Measurements from ENCODE around the gene PGS1.
"Not testable (repeated sequence)": the region's sequence is repeated elsewhere in the genome, so short reads cannot be mapped to it uniquely, and the experiment has no call there.

Gene PGS1

DNA sequence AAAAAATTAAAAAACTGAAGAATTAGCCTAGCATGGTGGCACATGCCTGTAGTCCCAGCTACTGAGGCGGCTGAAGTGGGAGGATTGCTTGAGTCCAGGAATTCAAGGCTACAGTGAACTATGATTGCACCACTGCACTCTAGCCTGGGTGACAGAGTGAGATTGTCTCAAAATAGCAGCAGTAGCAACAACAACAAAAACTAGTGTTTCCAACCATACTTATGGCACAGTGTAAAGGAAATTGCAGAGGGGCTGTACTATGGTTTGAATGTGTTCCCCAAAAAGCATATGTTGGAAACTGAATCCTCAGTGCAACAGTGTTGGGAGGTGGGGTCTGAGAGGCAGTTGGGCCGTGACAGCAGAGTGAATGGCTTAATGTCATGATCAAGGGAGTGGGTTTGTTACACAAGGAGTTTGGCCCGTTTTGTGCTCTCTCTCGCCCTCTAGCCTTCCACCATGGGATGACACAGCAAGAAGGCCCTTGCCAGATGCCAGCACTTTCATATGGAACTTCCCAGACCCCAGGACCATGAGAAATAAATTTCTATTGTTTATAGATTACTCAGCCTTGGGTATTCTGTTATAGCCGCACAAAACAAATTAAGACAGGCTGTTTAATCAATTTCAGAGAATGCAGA lies 70.0 kb downstream of the PGS1 start:
- DNase-seq (ENCODE audit: low read depth in 2 of 2), result no peak

DNA sequence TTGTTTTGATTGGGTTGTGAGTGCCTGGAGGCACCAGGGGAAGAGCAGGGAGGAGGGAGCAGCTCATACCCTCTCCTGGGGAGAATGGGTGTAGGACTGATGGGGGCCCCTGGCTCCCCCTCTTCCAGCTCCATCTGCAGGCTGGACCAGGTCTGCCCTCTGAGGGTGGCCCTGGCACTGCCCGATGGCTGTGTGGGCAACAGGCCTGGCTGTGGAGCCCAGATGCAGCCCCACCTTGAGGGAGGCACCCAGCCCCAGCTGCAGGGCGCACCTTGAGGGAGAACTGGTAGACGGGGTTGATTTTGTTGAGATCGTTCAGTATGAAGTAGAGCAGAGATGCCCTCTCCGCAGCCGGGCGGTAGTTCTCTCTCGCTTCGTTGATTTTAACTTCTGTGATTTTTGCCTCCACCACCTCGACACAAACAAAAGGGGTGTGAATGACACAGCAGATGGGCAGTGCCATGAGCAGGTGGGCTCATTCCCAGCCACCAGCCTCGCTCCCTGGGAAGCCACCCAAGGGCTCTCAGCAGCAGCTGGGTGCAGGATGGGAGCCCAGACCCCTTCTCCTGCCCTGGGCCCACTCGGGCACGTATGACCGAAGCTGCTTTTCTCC lies 71.6 kb downstream of the PGS1 start:
- DNase-seq (ENCODE audit: low read depth in 2 of 2), result no peak

DNA sequence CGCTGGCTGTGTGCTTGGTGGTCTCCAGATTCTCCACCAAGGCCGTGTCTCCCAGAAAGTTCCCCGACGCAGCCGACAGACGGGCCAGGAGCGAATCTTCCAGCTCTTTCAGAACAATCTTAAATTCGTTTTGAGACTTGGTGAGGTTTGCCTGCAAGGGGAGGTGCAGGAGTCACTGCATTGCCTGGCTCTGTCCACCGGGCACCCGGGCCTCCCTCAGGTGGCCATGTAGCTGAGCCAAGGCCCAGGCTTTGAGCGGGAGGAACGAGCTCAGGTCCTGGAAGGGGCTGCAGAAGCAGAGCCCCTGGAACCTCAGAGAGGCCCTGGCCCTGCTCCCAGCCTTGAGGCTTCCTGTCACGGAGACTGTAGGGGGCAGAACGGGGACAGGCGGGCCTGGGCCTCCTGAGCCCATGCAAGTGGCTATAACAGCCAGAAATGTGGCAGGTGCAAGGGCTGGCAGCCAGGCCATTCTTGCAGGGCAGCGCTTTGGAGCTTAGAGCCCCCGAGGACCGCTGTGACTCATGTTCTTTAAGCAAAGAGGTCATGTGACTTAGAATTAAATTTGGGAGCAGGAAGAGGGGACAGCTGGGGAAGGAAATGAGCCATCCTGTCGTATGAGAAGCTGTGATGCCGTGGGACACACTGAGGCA lies 72.4 kb downstream of the PGS1 start:
- no peak for DNase-seq (ENCODE audit: low read depth in 2 of 2)

DNA sequence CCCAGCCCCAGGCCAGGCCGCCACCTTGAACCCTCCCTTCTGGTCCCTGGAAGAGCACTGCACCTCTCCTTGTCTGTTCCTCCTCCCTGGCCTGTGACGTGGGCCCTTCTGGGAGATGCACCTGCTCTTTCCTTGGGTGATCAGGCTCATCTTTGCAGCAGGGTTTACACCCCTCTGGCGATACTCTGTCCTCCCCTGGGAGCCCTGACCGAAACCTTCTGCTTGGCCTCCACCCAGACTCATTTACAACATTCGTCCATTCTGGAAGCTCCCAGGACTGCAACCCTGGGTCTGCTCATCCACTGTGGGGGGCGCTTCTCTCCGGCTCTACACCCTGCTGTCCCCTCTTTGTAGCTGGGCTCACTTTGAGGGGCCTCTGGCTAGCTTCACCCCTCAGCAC lies 73.3 kb downstream of the PGS1 start:
- DNase-seq (ENCODE audit: low read depth in 2 of 2), result no peak

DNA sequence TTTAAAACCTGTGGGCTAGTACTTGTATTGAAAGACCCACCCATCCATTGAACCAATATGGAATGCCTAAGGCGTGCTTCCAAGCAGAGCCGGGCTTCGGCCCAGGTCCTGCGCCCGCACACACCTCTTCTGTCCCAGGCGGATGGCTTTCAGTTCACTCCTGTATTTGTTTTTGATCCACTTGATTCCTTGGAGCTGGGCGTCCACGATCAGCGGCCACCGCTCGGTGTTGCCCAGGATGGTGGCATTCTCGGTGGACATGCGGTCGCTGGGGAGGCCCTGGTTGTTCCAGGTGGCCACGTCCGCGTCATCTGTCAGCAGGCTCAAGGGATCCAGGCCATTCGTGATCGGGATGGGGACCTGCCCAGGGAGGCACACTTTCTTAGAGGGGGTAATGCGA lies 75.9 kb downstream of the PGS1 start:
- no peak for DNase-seq (ENCODE audit: low read depth in 2 of 2)

DNA sequence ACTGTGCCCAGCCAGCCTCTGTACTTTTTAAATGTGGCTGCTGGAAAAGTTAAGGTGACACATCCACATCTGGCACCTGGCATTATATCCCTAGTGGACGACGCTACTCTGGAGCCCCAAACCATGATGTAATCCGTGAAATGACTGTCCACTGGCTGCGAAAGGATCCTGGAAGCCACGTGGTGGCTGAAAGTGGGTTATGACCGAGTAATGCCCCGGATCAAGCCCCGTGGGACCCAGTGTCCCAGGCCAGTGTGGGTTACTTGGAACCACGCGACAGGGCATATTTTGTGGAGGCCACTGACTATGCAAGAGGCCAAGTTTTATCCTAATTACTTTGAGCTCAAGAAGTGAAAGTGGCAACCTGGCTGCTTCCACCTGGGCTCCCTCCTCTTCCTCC lies 79.6 kb downstream of the PGS1 start:
- DNase-seq (ENCODE audit: low read depth in 2 of 2), result no peak

DNA sequence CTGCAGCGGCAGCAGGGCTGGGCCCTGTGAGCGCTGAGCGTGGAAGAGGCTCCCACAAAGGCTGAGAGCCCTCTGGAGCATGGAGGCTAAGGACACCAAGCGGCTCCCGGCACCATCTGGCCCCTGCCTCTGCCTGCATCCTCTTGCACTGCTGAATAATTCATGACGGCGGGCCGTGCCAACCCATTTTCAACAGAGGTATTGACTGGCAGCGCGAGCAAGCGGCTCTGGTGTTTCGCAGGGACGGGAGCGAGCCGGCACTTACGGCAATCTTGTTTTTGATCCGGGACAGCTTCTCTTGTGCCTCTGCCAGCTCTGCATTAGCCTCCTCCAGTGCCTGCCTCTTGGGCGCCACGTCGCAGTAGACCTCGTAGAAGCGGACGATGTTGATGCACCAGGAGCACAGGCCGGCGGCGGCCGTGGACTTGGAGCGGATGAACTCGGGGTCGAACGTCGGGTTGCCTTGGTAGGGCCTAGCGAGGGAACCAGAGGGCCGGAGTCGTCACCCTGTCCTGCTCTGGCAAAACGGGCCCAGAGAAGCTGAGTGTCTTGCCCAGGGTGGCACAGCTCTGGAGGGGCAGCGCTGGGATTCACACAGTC lies 80.4 kb downstream of the PGS1 start:
- no peak for DNase-seq (ENCODE audit: low read depth in 2 of 2)

DNA sequence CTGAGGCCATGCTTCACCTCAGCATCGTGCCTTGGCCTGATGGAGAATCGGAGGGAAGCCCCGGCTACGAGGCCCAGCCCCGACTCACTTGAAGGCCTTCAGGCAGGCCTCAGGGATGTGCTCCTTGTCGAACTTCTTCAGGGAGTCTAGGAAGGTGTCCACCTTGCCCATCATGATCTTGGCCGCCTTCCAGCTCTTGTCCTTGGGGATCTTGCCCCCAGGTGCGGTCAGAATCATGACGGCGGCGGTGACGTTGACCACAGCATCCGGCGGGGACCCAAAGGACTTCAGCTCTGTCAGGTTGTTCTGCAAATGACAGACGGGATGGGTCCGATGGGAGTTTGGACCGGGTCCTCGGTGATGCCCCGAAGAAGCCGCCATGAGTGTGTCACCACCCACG lies 81.2 kb downstream of the PGS1 start:
- DNase-seq (ENCODE audit: low read depth in 2 of 2), result no peak

DNA sequence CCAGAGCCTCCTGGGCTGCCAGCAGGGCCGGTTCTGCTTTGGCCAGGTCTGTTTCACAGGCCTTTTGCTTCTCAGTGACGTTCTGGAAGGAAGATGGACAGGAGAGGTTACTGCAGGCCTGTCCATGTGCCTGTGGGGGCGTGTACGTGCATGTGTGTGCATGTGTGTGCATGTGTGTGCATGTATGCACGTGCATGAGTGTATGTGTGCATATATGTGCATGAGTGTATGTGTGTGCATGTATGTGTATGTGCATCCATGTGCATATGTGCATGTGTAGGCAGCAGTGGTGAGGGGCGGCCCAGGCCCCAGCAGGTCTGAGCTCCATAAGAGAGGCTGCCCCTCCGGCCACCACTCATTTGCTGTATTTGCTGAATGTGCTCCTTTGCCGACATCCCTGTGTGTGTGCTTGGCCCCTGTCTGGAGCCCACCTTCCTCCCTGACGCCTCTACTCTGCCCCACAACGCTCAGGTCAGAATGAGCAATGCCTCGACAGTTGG lies 81.8 kb downstream of the PGS1 start:
- no peak for DNase-seq (ENCODE audit: low read depth in 2 of 2)

DNA sequence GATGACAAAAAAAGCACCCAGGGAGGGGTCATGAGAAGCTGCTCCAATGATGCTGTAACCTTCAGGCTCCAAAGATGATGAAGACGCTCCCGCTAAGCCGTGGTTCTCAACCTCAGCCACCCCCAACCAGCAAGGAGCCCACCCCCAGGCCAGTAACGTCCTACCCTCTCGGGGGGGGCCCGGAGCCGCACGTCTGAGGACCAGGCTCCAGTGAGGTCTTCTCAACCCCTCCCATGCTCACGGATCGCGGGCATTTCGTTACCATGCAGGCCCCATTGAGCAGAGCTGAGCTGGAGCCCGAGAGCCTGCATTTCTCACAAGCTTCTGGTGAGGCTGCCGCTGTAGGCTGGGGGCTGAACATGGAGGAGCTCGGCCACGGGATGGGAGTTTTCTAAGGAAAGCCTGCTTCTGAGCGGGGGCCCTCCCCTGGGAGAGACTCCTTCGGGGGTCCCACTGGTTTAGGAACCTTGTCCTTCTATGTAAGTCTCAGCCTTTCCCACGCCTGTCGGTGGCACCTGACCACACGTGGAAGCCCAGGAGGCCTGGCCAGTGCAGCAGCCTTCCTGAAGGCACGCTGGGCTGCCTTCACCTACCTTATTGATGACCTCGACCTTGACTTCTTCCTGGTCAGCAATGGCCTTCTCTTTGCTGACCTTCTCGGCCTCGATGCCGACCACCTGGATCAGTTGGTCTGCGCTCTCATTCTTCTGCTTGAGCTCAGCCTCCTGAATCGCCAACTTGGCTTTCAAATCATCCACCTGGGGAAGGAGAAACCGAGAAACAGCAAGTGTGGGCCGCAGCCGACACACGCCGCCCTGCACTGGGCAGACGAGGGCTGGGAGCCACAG lies 82.7 kb downstream of the PGS1 start:
- DNase-seq (ENCODE audit: low read depth in 2 of 2), result no peak

DNA sequence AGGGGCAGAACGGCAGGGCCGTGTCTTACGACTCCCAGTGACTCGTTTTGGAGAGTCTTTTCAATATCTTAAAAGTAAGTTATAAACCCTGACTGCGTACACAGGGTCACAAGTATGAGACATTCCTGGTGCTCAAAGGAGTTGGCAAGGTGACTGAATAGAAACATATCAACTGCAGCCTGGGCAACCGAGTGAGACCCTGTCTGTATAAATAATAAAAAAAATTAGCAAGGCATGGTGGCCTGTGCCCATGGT lies 83.3 kb downstream of the PGS1 start:
- DNase-seq (ENCODE audit: low read depth in 2 of 2), result no peak

DNA sequence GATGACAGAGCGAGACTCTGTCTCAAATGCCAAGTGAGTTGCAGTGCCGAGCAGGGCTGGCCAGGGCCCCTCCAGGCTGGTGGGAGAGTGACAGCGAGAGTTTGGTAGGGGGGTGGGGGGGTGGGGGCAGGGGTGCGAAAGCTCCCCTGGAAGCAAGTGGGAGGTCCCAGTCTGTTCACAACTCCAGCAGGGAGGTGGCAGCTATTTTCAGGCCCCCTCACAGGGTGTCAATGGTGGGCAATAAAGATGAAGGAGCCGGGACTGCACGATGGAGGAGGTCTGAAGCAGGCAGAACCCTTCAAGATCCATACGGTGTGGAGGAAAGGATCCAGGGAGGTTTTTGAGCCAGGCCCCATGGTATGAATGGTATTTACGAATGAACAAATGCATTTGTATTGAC lies 83.7 kb downstream of the PGS1 start:
- DNase-seq (ENCODE audit: low read depth in 2 of 2), result no peak

DNA sequence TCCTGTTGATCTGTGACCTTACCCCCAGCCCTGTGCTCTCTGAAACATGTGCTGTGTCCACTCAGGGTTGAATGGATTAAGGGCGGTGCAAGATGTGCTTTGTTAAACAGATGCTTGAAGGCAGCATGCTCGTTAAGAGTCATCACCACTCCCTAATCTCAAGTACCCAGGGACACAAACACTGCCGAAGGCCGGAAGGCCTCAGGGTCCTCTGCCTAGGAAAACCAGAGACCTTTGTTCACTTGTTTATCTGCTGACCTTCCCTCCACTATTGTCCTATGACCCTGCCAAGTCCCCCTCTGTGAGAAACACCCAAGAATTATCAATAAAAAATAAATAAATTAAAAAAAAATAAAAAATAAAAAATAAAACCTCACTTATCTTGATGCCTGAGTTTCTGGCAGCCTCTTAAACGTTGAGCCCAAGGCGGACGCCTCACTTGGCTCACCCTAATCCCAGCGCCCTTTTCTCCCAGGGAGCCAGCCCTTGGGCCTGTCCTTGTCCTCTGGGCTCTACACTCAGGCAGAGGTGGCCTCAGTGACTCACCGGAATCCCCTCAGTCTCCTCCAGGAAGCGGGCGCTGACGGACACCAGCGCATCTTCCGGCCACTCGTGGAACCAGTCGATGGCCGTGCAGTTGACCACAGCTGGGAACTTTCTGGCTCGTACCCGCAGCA lies 87.8 kb downstream of the PGS1 start:
- DNase-seq (ENCODE audit: low read depth in 2 of 2), result not testable (repeated sequence)

DNA sequence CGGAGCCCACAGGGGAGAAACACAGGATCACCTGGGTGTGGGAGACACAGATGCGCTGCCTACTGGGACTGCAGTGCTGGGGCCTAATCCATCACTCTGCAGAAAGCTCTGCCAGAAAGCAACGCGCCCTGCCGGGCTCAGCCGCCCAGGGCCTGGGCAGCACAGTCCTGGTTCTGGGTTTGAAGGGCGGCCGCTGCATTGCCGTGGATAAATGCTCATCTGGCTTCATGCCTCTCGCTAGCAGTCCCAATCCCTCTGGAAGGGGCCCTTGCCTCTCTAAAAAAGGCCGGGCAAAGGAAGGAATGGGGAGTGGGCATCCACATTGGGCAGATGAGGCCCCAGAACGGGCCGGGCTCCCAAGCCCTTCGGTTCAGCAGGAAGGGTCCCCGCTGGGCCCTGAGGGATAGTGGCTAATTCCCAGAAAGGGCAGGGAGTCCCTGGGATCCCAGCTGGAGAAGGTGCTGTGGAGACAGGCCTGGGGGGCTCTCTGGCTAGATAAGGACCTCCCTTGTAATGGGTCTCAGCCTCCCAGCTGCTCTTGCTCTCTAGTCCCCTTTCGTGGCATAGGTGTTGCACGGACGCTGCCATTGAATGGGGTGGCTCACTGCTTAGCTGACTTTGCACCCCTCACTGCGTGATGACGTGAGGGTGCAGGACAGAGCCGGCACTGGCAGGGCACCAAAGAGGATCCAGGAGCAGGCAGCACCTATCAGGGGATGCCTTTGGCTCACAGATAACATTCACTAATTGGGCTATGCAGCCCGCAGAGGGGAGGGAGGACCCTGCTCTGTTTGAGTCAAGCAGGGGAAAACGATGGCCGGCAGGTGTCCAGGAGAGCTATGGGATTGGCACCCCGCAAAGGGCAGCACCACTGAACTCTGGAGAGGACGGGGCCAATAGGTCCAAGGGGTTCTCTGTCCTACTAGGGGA lies 88.6 kb downstream of the PGS1 start:
- DNase-seq (ENCODE audit: low read depth in 2 of 2), result no peak

DNA sequence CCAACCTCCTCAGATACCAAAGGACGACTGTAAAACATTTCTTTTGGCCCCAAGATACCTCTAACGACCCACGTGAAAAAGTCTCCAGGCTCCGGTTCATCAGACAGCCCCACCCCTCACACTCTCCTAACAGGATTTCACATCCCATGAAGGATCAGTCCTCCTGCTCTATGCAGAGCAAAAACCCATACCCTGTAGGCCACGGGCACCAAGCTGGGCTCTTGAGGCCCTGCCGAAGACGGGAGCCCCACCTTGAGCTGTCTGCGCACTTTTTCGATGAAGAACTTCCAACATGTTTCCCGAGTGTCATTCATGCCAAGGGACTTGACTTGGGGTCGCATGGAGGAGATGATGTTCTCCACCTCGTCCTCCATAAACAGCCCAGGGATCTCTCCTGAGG lies 89.9 kb downstream of the PGS1 start:
- no peak for DNase-seq (ENCODE audit: low read depth in 2 of 2)

DNA sequence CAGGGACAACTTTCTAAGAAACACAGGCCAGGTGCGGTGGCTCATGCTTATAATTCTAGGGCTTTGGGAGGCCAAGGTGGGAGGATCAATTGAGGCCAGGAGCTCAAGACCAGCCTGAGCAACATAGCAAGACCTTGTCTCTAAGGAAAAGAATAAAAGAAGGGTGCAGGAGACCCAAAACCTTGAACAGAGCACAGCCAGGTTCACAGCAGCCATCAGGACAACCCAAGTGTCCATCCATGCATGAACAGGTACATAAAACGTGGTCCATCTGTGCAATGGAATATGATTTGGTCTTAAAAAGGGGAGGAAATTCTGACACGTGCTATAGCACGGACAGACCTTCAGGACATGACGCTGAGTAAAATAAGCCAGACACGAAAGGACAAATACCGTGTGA lies 91.0 kb downstream of the PGS1 start:
- DNase-seq (ENCODE audit: low read depth in 2 of 2), result no peak

DNA sequence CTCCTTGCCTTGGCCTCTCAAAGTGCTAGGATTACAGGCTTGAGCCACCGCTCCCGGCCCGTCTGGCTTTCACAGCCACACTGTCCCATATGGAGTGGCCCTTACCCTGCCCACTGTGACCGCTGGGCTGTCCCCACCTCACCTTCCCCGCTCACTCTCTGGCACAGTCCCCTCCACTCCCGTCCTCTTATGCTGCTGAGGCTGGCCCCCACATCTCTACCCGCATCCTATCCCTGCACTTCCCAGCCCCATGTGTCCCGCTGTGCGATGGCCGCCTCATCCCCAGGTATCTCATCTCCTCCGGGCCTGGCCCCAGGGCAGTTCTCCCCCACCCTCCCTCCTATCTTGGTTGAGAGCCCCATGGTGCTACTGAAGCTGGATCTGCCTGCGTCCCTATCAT lies 93.2 kb downstream of the PGS1 start:
- DNase-seq (ENCODE audit: low read depth in 2 of 2), result no peak

DNA sequence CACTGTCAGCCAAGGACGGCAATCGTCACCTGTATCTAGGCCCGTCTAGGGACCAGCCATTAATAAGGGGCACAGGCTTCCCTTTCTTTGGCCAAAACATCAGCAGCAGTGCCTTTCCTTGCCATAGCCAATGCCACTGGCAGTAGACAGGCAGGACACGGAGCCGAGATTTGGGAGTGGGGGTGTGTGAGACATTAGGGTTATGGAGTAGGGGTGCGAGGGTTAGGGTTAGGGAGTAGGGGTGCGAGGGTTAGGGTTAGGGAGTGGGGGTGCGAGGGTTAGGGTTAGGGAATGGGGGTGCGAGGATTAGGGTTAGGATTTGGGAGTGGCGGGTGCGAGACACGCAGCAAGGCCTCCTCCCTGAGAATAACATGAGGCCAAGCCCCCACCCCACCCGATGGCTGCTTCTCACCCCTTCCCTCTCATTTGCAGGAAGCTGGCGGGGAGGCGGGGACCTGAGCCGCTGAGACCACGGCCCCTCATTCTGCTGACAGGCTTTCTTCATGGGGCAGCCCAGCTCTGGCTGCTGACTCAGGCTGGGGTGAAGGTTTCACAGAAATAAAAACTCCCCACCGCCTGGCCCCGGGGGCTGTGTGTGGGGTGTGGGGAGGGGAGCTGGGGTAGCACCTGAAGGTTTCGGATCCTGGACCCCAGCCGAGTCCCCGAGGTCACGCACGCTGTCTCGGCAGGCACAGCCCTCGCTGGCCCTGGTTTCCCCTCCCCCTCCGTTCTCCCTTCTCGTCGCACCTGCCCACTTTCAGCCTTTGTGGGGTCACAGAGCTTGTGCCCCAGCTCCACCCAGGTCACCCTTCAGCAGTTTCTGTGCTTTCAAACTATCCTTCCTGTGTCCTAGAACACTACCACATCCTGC lies 93.8 kb downstream of the PGS1 start:
- DNase-seq (ENCODE audit: low read depth in 2 of 2), result no peak

DNA sequence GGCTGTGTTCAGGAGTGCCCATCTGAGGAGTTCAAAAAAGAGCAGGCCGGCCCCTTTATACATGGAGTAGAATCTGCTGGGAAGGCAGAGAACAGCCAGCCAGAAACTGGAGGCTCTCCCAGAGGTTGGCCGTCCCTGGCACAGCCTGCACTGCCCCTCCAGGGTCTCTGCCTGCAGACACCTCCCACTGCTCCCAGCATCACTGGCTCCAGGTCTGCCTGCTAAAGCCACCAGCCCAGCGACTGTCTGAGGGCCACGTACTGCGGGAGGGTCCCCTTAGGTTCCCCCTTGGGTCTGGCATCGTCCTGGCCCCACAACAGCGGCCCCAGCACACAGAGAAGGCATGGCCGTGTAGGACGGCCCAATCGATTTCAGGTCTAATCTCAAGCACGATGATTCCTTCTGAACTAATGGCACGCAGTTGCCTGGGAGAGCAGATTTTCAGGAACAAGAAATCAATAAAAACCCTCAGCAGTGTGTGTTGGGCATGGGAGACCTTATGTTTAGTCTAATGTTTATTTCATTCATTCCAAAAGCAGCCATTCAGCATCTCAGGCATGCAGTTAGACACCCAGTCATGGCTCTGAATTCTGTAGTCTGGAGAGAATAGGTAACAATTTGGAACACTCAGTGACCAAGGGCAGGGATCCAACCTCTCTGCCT lies 95.6 kb downstream of the PGS1 start:
- DNase-seq (ENCODE audit: low read depth in 2 of 2), result no peak
